Amygdala (tissue), 56 donors: ENCODE results near the gene ANKRD6.
"Not testable (repeated sequence)": the region's sequence is repeated elsewhere in the genome, so short reads cannot be mapped to it uniquely, and the experiment has no call there.

Experiments
- DNase-seq, 56 donors: peaks; one replicate each; lab custom pipeline; 2025; lab: John Stamatoyannopoulos, UW

ANKRD6 gene

GRCh38 chr6:89589297-89590025, 156.5 kb downstream of the ANKRD6 start:
- no peak for DNase-seq

DNA sequence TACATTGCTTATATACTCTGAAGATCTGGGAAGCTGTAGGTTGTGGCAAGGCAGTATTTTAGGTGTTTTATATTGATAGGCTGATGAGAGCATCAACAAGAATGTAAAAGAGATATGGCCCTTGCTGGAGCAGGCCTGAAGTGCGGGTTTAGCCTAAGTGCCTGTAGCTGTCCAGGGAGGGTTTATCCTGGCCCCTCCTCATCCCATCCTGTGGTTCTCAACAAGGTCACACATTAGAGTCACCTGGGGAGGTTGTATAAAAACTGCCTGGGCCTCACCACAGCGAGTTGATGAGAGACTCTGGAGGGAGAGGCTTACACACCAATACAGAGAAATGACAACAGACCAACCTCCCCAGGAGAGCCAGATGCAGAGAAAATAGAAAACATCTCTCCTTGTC, 157.2 kb downstream of the ANKRD6 start:
- DNase-seq = no peak

DNA sequence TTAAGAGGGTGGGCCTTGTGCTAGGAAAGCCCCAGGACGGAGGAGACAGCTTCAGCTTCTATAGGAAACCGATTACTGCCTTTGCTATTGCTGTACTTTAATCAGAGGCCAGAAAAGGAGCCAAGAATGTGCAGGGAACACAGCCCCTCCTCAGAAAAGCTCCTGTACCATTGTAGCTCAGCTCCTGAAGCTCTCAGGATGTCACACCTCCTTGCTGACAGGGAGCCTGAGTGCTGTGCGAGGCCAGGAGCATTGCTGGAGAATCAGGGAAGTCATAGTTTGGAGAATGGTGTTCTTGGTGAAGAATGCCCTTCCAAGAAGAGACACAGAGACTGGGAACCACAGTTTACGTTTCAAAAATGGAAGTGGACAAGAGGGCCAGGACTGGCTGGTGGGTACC, 158.8 kb downstream of the ANKRD6 start:
- no peak for DNase-seq

- no peak for DNase-seq
These were observed 163.1 kb downstream of the ANKRD6 start for GRCh38 chr6:89596056-89596455.

- DNase-seq = no peak
These were observed 163.5 kb downstream of the ANKRD6 start for GRCh38 chr6:89596484-89596883.

DNA sequence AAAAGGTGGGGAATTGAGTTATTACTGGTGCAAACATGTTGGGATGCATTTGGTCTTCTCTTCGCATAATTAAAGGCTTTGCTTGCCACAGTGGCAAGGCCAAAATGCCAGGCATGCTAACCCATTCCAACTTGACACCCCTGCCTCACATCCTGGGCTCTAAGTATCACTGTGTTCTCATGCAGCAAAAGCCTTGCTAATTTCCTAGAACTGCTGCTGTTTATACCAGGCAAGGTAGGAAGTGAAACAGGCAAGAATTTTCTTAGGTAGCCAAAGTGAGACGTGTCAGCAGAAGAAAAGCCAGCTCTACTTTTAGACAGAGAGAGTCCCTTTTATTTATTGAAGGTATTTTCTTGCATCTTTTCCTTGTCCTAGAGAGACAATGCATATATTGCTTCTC, 164.4 kb downstream of the ANKRD6 start:
- no peak for DNase-seq

DNA sequence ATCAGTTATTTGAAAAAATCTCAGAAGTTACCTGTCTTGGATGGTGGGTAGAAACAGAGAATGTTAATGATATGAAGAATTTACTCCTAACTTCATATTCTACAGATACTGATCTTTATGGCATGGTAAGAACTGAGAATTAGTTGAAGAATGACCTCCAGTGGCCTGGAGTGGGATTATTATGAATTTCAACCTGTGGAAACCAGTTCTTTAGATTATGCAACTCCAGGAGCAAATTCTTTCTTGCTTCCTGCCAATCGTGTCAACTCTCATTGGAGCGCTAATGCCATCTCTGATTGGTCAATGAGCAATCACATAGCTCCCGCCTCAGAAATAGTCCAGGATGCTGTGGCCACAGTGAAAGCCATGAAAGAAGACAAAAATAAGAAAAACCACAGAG, 165.0 kb downstream of the ANKRD6 start:
- no peak for DNase-seq

DNA sequence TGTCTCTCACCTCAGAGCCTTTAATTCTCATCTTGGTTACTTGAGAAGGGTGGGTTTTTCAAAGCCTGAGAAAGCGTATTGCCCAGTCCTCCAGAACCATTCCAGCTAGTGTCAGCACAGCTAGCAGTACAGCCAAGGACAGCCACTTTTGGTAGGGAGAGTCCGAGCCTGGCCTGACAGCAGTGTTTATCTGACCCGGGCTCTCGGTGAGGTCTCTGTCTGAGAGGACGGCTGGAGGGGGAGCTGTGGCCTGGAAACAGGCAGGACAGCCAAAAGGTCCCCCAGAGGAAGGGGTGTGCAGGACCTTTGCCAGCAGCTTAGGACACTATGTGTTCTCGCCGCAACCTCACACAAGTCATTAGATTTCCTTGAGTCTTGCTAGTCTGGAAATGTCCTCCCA, 166.8 kb downstream of the ANKRD6 start:
- no peak for DNase-seq

DNA sequence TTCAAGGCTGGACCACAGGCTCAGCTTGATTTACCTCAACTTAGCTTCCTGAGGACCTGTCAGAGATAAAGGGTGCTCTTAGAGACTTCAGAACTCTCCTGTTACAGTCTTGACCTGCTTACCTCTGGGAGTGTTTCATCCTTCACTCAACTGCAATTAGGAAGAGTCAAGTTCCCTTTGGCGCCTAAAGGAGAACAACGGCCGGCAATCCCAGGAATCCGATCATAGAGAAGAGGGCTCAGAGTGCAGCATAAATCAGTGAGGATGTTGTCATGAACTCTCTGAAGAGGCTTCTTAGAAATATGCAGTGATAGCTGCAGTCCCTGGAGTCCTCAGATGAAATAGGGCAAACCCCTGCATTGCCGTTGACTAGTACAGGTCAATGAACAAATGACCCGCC, 169.2 kb downstream of the ANKRD6 start:
- DNase-seq = no peak

DNA sequence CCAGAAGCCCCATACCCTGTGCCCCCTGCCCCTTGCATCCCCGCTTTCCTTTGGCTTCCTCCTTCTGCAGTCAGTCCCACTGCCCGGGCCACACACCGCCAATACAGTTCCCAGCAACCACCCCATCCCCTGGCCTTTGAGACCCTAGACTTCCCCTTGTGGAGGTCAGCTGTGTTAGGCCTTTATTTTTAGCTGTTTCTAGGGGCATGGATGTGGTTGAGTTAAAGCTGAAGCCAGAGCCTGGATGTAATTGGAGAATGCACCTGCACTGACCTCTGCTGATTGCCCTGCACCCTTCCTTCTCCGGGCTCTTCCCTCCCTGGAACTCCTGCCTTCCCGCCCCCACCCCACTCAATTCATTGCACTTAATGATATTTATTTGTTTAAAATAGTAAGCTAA, 171.7 kb downstream of the ANKRD6 start:
- no peak for DNase-seq

DNA sequence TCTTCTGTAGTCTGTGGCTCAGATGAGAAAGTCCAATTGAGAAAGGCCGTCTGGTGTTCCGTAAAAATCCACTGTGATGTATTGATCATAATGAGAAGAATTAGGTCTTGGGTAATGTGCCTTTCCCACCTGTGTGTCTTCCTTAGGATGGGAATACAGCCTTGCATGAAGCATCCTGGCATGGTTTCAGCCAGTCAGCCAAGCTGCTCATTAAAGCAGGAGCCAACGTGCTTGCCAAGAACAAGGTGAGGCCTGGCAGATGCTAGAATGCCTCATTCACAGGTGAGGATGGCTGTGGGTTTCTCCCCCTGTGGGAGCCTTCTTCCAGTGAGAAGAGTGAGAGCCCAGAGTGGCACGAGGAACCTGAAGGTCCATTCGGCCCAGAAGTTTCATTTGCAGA, 172.9 kb downstream of the ANKRD6 start:
- DNase-seq = no peak

DNA sequence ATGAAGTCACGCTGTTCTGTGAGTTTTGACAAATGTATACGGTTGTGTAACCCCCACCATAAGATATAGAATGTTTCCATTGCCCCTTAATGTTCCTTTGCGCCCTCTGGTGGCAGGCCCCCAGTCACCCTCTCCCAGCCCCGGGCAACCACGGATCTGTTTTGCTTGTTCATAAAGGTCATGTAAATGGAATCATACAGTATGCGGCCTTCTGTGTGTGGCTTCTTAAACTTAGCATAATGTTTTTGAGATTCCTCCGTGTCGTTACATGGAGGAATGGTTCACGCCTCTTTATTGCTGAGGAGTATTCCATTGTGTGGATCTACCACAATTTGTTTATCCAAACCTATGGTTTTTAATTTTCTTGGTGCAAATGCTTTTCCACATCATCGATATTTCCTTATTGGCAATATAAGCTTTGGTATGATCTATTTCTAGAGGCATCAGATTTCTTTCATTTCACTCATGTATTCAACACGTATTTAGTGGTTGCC, 177.2 kb downstream of the ANKRD6 start:
- peak in 19 of 56 donors; percentile 3 to 61 (median 9) for DNase-seq

GRCh38 chr6:89611666-89612065, 178.7 kb downstream of the ANKRD6 start:
- no peak for DNase-seq

GRCh38 chr6:89612121-89612520, 179.2 kb downstream of the ANKRD6 start:
- DNase-seq = no peak

GRCh38 chr6:89613790-89614189, 180.8 kb downstream of the ANKRD6 start:
- DNase-seq = no peak

DNA sequence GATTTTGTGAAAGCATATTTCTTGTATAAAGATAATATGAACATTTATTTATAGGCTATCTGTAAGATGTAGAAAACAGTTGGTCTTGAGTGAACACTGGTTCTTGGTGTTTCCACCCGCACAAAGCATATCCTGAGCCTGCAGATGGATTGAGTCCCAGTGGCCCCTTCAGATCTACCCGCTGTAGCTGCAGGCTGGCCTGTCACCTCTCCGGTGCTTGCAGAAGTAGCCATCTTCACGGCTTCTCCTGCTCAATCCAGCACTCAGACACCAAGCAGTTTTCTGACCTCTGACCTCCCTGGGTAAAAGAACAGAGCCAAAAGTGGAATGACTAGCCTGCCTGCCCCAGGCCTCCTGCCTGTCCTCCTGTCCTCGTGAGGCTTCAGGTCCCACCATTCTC, 182.9 kb downstream of the ANKRD6 start:
- DNase-seq = no peak

DNA sequence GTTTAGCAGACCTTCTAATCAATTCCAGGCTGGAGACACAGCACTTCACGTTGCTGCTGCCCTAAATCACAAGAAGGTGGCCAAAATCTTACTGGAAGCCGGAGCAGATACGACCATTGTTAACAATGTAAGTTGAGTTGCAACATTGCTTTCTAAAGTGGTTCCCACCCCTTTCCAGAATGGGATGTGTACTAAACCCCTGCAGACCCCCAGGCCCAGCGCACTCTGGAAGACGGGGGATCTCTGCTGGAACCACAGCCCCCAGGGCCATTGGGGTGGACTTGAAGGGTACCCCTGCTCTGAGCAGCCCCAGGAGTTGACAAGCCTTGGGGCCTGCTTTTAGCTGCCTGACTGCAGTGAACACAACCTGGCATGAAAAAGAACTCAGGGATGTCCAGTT, 183.6 kb downstream of the ANKRD6 start:
- no peak for DNase-seq

DNA sequence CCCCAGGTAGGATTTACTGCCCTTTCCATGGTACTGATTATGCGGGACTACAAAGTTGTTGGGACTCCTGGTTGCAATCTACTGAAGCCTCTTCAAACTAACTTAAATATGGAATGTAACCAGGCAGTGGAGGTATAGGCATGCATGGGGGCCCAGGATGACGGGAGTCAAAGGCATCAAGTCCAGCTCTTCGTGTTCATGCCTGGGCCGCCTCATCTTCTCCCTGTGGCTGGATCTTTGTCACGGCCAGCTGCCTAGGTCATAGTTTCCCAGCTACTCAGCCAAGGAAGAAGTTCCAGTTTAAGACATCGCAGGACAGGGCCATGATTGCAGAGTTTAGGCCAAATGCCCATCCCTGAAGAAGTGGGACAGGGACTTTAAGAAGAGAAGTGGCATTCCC, 185.1 kb downstream of the ANKRD6 start:
- DNase-seq = no peak

GRCh38 chr6:89619567-89619966, 186.6 kb downstream of the ANKRD6 start:
- DNase-seq = no peak

GRCh38 chr6:89623749-89624148, 190.8 kb downstream of the ANKRD6 start:
- DNase-seq = no peak

DNA sequence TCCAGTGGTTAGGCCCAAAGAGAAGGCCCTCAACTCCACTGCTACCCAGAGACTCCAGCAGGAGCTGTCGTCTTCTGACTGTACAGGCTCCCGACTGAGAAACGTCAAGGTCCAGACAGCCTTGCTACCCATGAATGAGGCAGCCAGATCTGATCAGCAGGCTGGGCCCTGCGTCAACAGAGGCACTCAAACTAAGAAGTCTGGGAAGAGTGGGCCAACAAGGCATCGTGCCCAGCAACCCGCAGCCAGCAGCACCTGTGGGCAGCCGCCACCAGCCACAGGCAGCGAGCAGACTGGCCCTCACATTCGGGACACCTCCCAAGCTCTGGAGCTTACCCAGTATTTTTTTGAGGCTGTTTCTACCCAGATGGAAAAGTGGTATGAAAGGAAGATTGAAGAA, 197.5 kb downstream of the ANKRD6 start:
- peak in 13 of 56 donors; percentile 9 to 64 (median 19) for DNase-seq

GRCh38 chr6:89636412-89636811, 203.5 kb downstream of the ANKRD6 start:
- not testable (repeated sequence) for DNase-seq

DNA sequence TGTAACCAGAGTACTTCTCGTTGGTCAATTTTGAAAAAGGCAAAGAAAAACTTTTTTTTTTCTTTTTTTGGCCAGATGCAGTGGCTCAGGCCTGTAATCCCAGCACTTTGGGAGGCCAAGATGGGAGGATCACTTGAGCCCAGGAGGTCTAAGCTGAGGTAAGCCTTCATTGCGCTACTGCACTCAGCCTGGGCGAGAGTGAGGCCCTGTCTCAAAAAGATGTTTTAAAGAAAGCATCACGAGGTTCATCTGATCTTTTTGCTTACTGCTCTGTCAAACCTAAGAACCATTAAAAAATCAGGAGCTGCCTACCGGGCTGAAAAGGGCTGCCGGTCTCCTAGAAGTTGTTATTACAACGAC, 205.0 kb downstream of the ANKRD6 start:
- DNase-seq = no peak
